ENCODE data around the gene AACS.
"Not testable (repeated sequence)": the region's sequence is repeated elsewhere in the genome, so short reads cannot be mapped to it uniquely, and the experiment has no call there.

AACS gene

DNA sequence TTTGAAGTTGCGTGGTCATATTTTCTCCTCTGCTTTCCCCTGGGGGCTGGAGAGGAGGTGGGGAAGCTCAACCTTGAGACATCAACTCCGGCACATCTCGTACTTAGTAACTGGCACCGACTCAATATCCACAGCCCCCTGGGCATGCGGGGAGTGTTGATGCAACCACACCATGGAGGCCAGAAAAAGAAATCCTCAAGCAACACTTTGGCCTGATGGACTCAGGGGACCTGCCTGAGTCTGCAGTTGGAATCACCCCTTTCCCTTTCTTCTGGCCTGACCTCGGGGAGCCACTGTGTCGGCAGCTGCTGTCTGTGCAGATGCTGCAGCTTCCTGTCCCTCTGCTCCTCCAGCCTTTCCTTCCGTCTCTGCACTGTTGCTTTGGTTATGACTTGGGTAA lies 11.4 kb upstream of the AACS start:
- no peak for TF ChIP-seq PAX5 (IDR thresholded peaks at IDR 0.05; ENCODE audit: insufficient read depth, low read length, severe bottlenecking)
- TF ChIP-seq SPI1 (IDR thresholded peaks at IDR 0.05; ENCODE audit: low read depth, low read length), result no peak
- TF ChIP-seq POLR2A (IDR thresholded peaks at IDR 0.05; ENCODE audit: low read depth, low read length), result no peak
- TF ChIP-seq POU2F2 (IDR thresholded peaks at IDR 0.05; ENCODE audit: low read depth, low read length), result no peak
- TF ChIP-seq TAF1 (IDR thresholded peaks at IDR 0.05; ENCODE audit: low read depth, low read length), result no peak
- TF ChIP-seq POLR2AphosphoS5 (IDR thresholded peaks at IDR 0.05; ENCODE audit: low read depth, low read length), result no peak
- DNase-seq (ENCODE audit: insufficient read length, low spot score) (no peak), FAIRE-seq (no peak)

DNA sequence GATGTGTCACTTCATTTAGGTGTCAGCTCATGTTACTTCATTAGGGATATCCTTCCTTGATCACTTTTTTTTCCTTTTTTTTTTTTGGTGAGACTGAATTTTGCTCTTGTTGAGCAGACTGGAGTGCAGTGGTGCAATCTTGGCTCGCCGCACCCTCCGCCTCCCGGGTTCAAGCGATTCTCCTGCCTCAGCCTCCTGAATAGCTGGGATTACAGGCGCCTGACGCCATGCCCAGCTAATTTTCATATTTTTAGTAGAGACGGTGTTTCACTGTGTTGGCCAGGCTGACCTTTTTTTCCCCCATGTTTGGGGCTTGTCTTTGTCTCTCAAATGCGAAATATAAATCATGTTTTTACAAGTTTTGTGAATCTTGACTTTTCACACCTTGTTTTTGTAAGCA lies 9.6 kb upstream of the AACS start:
- FAIRE-seq, result no peak
- DNase-seq (ENCODE audit: insufficient read length, low spot score), result no peak
- no peak for TF ChIP-seq POLR2A (IDR thresholded peaks at IDR 0.05; ENCODE audit: low read depth, low read length)
- no peak for TF ChIP-seq TAF1 (IDR thresholded peaks at IDR 0.05; ENCODE audit: low read depth, low read length)
- TF ChIP-seq SPI1 (IDR thresholded peaks at IDR 0.05; ENCODE audit: low read depth, low read length), result no peak
- TF ChIP-seq POLR2AphosphoS5 (IDR thresholded peaks at IDR 0.05; ENCODE audit: low read depth, low read length), result no peak
- no peak for TF ChIP-seq POU2F2 (IDR thresholded peaks at IDR 0.05; ENCODE audit: low read depth, low read length)
- TF ChIP-seq PAX5 (IDR thresholded peaks at IDR 0.05; ENCODE audit: insufficient read depth, low read length, severe bottlenecking), result no peak

GRCh38 chr12:125056306-125056705 lies 8.9 kb upstream of the AACS start:
- no peak for DNase-seq (ENCODE audit: insufficient read length, low spot score)

GRCh38 chr12:125057708-125058107 lies 7.5 kb upstream of the AACS start:
- TF ChIP-seq POU2F2 (IDR thresholded peaks at IDR 0.05; ENCODE audit: low read depth, low read length) (no peak), POLR2A (IDR thresholded peaks at IDR 0.05; ENCODE audit: low read depth, low read length) (no peak), TAF1 (IDR thresholded peaks at IDR 0.05; ENCODE audit: low read depth, low read length) (no peak), POLR2AphosphoS5 (IDR thresholded peaks at IDR 0.05; ENCODE audit: low read depth, low read length) (no peak), SPI1 (IDR thresholded peaks at IDR 0.05; ENCODE audit: low read depth, low read length) (no peak), PAX5 (IDR thresholded peaks at IDR 0.05; ENCODE audit: insufficient read depth, low read length, severe bottlenecking) (no peak)
- FAIRE-seq (no peak), DNase-seq (ENCODE audit: insufficient read length, low spot score) (no peak)

More at GRCh38 chr12:125056306-125056705, 8.9 kb upstream of the AACS start:
- no peak for TF ChIP-seq TAF1 (IDR thresholded peaks at IDR 0.05; ENCODE audit: low read depth, low read length)
- TF ChIP-seq POU2F2 (IDR thresholded peaks at IDR 0.05; ENCODE audit: low read depth, low read length), result no peak
- TF ChIP-seq PAX5 (IDR thresholded peaks at IDR 0.05; ENCODE audit: insufficient read depth, low read length, severe bottlenecking), result no peak
- no peak for TF ChIP-seq SPI1 (IDR thresholded peaks at IDR 0.05; ENCODE audit: low read depth, low read length)
- no peak for TF ChIP-seq POLR2A (IDR thresholded peaks at IDR 0.05; ENCODE audit: low read depth, low read length)
- no peak for TF ChIP-seq POLR2AphosphoS5 (IDR thresholded peaks at IDR 0.05; ENCODE audit: low read depth, low read length)
- no peak for FAIRE-seq

DNA sequence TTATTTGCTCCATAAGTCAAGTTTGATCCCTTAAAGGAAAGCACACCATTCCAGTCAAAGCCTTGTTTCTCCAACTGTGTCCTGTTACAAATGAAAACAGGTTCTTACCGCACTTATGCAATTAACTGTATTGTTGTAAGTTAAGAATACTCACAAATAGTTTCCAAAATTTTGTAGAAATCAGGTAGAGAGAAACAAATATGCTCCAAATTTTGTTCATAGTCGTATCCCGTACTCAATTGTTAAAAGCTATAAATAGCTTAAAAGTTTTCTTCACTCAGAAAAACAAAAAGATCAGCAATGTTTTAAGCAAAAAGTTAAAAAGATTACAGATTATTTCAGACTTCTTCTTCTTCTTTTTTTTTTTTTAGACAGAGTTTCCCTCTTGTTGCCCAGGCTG lies 4.0 kb upstream of the AACS start:
- FAIRE-seq, result no peak
- no peak for TF ChIP-seq PAX5 (IDR thresholded peaks at IDR 0.05; ENCODE audit: insufficient read depth, low read length, severe bottlenecking)
- TF ChIP-seq POU2F2 (IDR thresholded peaks at IDR 0.05; ENCODE audit: low read depth, low read length), result no peak
- TF ChIP-seq SPI1 (IDR thresholded peaks at IDR 0.05; ENCODE audit: low read depth, low read length), result no peak
- TF ChIP-seq POLR2A (IDR thresholded peaks at IDR 0.05; ENCODE audit: low read depth, low read length), result no peak
- no peak for DNase-seq (ENCODE audit: insufficient read length, low spot score)

DNA sequence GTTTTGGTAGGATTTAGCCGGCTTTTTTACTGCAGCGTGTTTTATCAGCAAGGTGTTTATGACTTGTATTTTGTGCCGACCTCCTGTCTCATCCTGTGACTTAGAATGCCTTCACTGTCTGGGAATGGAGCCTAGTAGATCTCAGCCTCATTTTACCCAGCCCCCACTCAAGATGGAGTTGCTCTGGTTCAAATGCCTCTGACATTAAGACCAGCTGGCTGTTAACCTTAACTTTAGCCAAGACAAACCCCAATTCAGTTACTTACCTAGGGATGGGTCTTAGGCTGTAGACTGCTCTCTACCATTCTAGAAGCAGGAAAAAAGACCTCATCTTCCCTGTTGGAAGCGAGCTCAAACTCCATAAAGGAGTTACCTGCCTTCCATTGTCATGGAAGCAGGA lies 1.7 kb upstream of the AACS start:
- not testable (repeated sequence) for FAIRE-seq; DNase-seq (ENCODE audit: insufficient read length, low spot score)

GRCh38 chr12:125064492-125064891 lies 743 bp upstream of the AACS start:
- TF ChIP-seq POU2F2 (IDR thresholded peaks at IDR 0.05; ENCODE audit: low read depth, low read length) (no peak), PAX5 (IDR thresholded peaks at IDR 0.05; ENCODE audit: insufficient read depth, low read length, severe bottlenecking) (no peak), POLR2AphosphoS5 (IDR thresholded peaks at IDR 0.05; ENCODE audit: low read depth, low read length) (no peak), TAF1 (IDR thresholded peaks at IDR 0.05; ENCODE audit: low read depth, low read length) (no peak), SPI1 (IDR thresholded peaks at IDR 0.05; ENCODE audit: low read depth, low read length) (no peak), POLR2A (IDR thresholded peaks at IDR 0.05; ENCODE audit: low read depth, low read length) (no peak)
- no peak for FAIRE-seq
- DNase-seq (ENCODE audit: insufficient read length, low spot score), result no peak

DNA sequence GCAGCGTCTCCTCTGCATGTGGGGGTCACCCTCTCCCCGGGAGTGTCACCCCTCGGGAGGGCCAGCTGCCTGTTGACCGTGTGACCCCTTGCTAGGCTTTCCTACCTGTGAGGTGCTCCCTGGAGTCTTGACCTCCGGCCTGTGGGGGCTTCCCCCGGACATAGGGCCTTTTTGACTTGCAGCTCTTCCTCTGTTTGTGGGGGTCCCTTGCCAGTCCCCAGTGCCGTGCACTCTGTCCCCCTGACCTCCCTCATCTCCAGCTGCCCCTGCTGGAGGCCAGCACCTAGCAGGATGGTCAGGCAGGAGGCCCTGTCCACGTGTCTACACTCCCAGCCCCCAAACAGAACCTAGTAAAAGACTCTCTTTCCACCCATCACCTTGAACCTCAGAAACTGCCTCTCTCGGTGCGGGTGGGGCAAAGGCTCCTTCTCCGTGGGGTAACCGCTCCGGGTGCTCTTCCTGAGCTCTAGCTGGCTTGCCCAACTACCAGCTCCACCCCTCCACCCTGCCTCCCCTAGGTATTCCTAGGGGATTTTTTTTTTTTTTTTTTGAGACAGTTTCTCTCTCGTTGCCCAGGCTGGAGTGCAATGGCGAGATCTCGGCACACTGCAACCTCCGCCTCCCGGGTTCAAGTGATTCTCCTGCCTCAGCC lies 810 bp downstream of the AACS start:
- DNase-seq (ENCODE audit: insufficient read length, low spot score) (no peak), FAIRE-seq (no peak)
- TF ChIP-seq PAX5 (IDR thresholded peaks at IDR 0.05; ENCODE audit: insufficient read depth, low read length, severe bottlenecking) (no peak), SPI1 (IDR thresholded peaks at IDR 0.05; ENCODE audit: low read depth, low read length) (no peak), TAF1 (IDR thresholded peaks at IDR 0.05; ENCODE audit: low read depth, low read length) (no peak), POU2F2 (IDR thresholded peaks at IDR 0.05; ENCODE audit: low read depth, low read length) (no peak), POLR2A (IDR thresholded peaks at IDR 0.05; ENCODE audit: low read depth, low read length) (no peak), POLR2AphosphoS5 (IDR thresholded peaks at IDR 0.05; ENCODE audit: low read depth, low read length) (no peak)

GRCh38 chr12:125068391-125068790 lies 3.2 kb downstream of the AACS start:
- no peak for TF ChIP-seq TAF1 (IDR thresholded peaks at IDR 0.05; ENCODE audit: low read depth, low read length)
- no peak for TF ChIP-seq POU2F2 (IDR thresholded peaks at IDR 0.05; ENCODE audit: low read depth, low read length)
- TF ChIP-seq SPI1 (IDR thresholded peaks at IDR 0.05; ENCODE audit: low read depth, low read length), result no peak
- TF ChIP-seq POLR2AphosphoS5 (IDR thresholded peaks at IDR 0.05; ENCODE audit: low read depth, low read length), result no peak
- TF ChIP-seq POLR2A (IDR thresholded peaks at IDR 0.05; ENCODE audit: low read depth, low read length), result no peak
- DNase-seq (ENCODE audit: insufficient read length, low spot score), result no peak
- FAIRE-seq, result no peak

- no peak for FAIRE-seq
- TF ChIP-seq POU2F2 (IDR thresholded peaks at IDR 0.05; ENCODE audit: low read depth, low read length) (no peak), PAX5 (IDR thresholded peaks at IDR 0.05; ENCODE audit: insufficient read depth, low read length, severe bottlenecking) (no peak), SPI1 (IDR thresholded peaks at IDR 0.05; ENCODE audit: low read depth, low read length) (no peak), POLR2A (IDR thresholded peaks at IDR 0.05; ENCODE audit: low read depth, low read length) (no peak), TAF1 (IDR thresholded peaks at IDR 0.05; ENCODE audit: low read depth, low read length) (no peak), POLR2AphosphoS5 (IDR thresholded peaks at IDR 0.05; ENCODE audit: low read depth, low read length) (no peak)
- no peak for DNase-seq (ENCODE audit: insufficient read length, low spot score)
Measured at GRCh38 chr12:125069616-125070015, 4.4 kb downstream of the AACS start.

Measured in GM12891 (cell line).